Left forelimb (tissue), 1 donor: Measurements from ENCODE around the gene CIPC.

Experiments
- DNase-seq: peaks from one replicate; pipeline ENCODE4 v3.0.0-alpha.2; 2018; ENCODE audit warnings: low spot score

CIPC gene

GRCh38 chr14:77126461-77126990, 28.5 kb downstream of the CIPC start:
- DNase-seq: no peak

- no peak for DNase-seq
Measured at GRCh38 chr14:77128414-77128891, 30.4 kb downstream of the CIPC start.

DNA sequence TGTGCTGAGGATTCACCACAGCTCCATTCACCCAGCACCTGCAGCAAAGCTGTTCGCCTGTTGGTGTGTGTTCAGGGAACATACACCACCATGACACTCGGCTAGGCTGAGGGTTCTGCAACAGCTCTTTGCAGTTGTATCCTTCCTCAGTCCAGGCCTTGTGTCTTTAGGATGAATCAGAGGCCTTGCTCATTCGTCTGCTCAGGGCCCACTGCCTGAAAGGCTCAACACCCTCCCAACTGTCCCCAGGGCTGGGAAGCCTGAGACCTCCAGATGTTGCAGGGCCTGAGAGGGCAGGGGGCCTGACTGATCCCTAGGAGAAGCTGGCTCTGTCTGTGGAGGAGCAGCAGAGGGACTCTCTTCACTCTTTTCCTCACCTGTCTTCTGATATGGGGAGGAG, 32.3 kb downstream of the CIPC start:
- no peak for DNase-seq

GRCh38 chr14:77131206-77131605, 33.1 kb downstream of the CIPC start:
- no peak for DNase-seq

GRCh38 chr14:77131871-77132486, 33.9 kb downstream of the CIPC start:
- DNase-seq: no peak

DNA sequence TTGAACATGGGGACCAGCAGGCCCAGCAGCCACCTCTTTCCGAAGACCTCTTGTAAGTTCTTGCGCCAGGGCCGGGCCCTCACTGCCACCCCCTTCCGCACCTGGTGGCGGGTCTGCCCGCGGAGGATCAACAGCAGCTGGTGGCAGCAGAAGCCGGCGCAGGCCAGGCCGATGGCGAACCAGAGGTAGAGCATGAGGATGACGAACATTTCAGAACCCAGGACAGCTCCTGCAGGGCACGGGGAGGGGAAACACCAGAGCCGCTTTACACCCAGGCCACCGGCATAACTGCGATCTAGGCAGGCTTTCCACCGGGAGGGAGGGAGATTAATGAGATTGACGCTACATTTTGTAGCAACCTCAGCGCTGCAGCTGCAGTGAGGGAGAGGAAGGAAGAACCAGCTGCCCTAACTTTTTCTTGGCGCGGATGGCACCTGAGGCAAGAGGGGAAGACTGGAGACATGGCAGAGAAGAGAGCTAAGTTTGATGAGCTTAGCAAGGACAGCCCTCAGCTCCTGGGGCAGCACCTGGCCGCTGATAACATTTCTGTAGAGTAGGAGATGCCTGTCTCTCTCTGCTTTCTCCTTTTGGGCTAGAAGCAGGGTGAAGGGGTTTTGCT, 35.8 kb downstream of the CIPC start:
- DNase-seq: peak; percentile 81

GRCh38 chr14:77139022-77139421, 41.0 kb downstream of the CIPC start:
- DNase-seq: no peak

DNA sequence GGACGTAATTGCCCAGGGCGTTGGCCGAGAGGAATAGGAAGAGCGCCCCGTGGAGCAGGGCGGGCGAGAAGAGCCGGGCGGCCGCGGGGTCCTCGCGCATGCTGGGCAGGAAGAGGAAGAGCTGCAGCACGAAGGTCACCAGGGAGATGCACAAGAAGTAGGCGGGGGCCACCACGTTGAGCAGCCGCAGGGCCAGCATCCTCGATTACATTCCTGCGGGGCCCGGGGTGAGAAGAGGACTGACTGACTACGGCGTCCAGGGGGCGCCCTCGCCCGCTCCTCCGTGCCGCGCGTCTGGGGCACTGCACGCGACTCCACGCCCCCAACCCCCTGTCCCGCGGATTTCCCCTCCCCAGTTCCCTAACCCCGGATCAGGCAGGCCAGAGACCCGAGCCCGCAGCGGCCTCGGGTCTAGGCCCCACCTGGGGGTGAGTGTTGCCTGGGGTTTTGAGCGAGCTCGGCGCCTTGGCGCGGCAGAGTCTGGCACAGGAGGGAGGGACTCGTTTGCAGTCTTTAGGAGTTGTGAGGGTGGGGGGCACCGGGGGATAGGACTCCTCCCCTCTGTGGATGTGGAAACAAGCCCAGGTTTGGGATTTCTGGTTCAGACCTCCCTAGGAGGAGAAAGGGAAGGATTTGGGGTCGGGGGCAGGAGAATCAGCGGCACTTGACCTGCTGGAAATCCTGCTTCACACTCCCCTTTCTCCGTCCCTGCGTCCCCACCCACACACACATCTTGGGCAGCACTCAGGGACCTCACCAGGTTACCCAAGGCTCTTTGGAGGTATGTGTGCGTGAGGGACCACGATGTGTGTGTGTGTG, 41.7 kb downstream of the CIPC start:
- no peak for DNase-seq

DNA sequence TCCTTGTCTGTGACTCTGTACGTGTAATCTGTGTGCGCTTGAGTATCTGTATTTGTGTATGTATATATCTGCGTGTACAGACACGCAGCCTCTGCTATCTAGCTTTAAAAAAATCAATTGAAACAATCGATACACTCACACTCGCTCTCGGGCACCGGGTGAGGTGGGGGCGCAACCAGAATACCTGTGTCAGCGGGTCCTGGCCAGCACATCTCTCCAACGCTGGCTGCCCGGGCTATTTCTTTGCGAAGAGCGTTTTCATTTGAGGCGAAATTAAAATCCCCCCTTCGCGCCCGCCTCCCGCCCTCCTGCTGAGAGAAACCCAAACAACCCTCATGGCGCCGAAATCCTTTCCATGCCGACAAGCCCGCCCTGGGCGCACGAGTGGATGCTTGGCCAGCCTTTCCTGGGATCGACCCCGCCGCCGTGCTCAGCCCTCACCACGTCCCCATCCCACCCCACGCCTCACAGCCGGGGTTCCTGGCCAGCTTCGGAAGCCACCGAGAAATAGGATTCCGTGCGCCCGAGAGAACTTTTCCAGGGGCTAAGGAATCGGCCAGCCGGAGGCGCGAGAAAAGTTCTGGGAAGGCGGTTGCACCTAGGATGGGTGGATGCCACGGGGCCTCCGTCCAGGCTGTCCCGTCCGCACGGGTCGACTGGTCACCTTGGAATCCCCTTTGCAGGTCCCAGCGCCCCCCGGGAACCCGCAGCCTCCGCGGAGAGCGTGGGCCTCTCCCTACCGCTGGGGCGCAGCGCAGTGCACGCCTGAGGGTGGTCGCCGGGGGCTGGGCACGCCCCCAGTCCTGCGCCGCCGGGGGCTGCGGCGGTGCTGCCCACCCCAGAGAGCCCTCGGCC, 42.5 kb downstream of the CIPC start:
- DNase-seq: no peak

DNA sequence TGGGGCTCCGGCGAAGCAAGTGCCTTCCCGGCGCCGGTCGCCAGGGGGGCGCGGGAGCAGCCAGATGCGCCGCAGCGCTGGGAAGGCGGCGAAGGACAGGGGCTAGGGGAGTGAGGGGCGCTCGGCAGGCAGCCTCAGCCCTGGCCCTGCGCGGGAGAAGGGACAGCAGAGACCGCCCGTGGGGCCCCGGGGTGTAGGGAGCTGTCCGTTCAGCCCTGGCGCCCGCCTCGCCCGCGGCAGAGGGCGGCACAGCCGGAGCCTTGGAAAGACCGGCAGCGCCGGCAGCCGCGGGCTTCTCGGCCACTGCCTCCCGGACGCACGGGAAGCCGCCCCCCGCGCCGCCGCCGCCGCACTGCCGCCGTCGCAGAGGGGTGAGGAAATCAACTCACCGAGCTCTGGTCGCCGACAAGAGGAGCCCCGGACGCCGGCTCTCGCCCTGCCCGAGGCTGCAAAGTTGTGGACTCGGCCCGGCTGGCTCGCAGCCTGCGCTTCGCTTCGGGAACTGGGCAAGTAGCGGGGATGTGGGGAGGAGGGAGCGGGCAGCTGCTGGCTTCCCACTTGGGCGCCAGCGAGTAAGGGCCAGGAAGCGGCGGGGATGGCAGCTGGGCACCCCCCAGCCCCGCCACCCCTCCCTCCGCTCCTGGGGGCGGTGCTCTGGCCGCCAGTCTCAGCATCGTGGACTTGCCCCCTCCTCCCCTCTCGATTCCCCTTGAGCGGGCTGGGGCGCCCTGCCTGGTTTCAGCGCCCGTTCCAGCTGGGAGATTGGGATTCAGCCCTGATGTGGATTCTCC, 43.4 kb downstream of the CIPC start, which contains the start of gene ZDHHC22:
ZDHHC22 (minus strand) TSS at position 578 of the 791 bp plus-strand sequence. CDS start 2,053 bp downstream, outside the sequence.
- no peak for DNase-seq

DNA sequence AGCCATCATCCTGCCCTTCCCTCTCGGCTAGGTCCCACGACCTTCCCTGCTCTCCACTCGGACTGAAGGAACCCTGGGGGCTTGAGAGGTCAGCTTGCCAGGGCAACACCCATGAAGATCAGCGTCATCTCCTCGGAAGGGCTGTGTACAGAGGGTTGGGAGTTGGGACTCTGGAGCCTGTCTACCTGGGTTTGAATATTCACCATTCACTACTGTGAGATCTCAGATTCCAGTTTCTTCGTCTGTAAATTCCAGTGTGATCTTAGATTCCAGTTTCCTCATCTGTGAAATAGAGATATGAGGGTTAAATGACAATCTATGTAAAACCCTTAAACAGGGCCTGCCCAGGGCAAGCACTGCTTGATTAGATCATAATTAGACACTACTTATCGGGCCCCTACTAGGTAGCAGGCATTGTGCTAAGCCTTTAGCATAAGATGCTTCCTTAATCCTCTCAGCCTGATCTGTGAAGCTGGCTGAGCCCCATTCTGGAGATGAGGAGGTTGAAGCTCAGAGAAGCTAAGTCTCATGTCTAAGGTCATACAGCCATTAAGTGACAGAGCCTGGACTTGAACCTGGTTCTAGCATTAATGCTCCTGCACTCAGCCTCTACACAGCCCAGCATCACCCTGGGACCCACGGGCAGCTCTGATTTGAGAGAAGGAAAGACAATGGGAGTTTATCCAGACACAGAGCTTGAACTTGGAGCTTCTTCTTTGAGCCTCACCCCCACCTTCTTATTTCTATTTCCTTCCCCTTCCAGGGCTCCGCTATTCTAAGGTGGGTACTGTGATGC, 44.1 kb downstream of the CIPC start:
- DNase-seq: no peak

DNA sequence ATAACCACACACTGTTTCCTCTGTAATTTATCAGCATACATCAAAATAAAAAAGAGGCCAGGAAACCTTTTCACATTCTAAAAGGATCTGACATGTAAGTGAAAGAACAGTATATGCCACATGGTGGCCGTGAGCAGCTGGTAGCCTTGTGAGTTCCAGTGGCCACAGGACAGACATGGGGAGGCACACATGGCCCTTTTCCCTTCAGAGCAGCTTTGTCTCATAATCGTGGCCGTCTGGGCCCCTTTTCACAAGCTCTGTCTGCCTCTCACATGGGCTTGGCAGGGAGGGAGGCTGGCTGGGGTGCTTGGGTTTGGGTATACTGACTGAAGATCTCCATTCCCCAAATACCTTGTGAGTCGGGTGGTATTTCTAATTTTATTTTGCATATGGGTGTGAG, 45.0 kb downstream of the CIPC start:
- no peak for DNase-seq

DNA sequence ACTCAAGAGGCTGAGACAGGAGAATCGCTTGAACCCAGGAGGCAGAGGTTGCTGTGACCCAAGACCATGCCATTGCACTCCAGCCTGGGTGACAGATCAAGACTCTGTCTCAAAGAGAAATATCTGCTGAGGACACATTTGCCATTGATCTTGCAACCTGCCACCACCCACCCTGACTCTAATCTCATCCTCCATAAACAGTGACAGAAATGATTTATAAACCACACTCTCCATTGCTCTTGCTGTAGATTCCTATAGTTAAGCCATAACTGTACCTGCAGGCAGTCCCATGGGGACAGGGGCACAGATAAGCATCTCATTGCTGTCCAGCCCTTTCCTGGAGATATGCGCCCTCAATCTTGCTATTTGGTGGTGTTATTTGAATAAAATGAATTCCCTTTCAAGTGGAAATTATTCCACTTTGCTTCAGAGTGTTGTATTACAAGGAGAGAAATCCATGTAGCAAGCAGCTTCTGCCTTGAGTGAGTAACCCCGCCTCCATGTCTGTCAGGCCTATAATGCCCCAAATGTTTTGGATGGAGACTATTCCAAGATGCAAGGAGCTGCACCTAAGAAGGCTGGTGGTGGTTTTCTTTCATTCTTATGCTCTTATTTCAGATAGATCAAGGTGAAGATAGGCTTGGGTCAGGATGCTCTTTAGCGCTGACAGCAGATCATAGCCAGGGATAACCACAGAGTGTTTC, 46.5 kb downstream of the CIPC start:
- peak; percentile 36 for DNase-seq

GRCh38 chr14:77145975-77146740, 48.1 kb downstream of the CIPC start:
- peak; percentile 28 for DNase-seq

DNA sequence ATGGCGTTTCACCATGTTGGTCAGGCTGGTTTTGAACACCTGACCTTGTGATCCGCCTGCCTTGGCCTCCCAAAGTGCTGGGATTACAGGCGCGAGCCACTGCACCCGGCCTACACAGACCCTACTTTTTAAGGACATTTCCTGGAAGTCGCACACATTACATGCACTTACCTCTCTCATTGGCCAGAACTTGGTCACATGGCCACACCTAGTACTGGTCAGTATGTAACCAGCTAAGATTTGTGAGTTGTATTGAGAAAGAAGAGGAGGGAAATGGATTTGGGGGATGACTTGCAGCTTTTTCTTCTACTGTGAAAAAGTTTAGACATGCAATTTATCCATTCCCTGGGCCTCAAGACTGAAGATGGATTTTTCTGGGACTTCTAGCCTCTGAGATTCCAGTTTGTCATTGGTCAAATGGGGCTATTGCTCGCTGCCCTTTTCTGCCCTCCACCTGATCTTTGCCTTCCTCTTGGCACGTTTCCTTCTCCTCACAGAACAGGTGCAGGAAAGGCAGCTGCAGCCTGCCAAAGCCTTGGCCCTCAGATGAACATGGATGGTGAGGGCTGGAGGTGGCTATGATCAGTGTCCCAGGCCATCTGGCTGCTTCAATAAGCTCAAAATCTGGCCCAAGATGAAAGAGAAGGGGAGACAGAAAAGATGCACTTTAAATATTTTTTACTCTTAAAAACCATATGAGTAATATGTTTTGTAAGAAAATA, 50.6 kb downstream of the CIPC start:
- no peak for DNase-seq

GRCh38 chr14:77151245-77151644, 53.2 kb downstream of the CIPC start:
- DNase-seq: peak; percentile 25

- no peak for DNase-seq
Measured at GRCh38 chr14:77151918-77152588, 54.0 kb downstream of the CIPC start.
